A673 (cell line): ENCODE measurements around the gene NGLY1. TPM values are rescaled to one million over a fixed set of nuclear protein-coding genes. Genes with fewer than 3 reads are reported as not detected.

ENCODE experiments used
- BruUV-seq: library from RNA; stranded (reverse); fragments of 400-500 nt; replicated peaks from 2 replicates; lab custom pipeline; 2021; lab: Mats Ljungman, UMichigan
- CTCF ChIA-PET: fragments of 300-600 bp; sonication (Branson Sonifier 250); formaldehyde crosslinking; loops from one replicate; lab custom pipeline; 2022; ENCODE audit warnings: antibody characterized with exemption; lab: Charles Lee
- POLR2A ChIA-PET: fragments of 300-600 bp; sonication (Branson Sonifier 250); formaldehyde crosslinking; loops from one replicate; lab custom pipeline; 2022; ENCODE audit warnings: antibody characterized with exemption; ENCODE audit not compliant: low non-redundant PET; lab: Charles Lee
- DNase-seq: peaks from one replicate; pipeline ENCODE4 v3.0.0-alpha.2; 2015; ENCODE audit warnings: low spot score
- H3K27ac ChIP-seq: fragments of 200-600 bp; sonication (generic); 2 replicates; pipeline ENCODE4 v1.5.1; 2016; ENCODE audit warnings: mixed run types, low read depth, mild to moderate bottlenecking, mixed read lengths, antibody characterized with exemption, low read length; ENCODE audit not compliant: poor library complexity, severe bottlenecking
- H3K27me3 ChIP-seq: fragments of 200-600 bp; sonication (generic); replicated peaks from 2 replicates; pipeline ENCODE4 v1.6.1; 2017; ENCODE audit warnings: mixed run types, low read depth, mild to moderate bottlenecking, mixed read lengths, antibody characterized with exemption, low read length; ENCODE audit not compliant: insufficient read depth, poor library complexity
- H3K36me3 ChIP-seq: fragments of 200-600 bp; sonication (generic); 2 replicates; pipeline ENCODE4 v1.6.1; 2016; ENCODE audit warnings: mixed run types, mild to moderate bottlenecking, mixed read lengths, antibody characterized with exemption, low read length; ENCODE audit not compliant: insufficient read depth, poor library complexity, severe bottlenecking
- H3K4me1 ChIP-seq: fragments of 200-600 bp; sonication (generic); 2 replicates; pipeline ENCODE4 v1.6.1; 2017; ENCODE audit warnings: mixed run types, mild to moderate bottlenecking, mixed read lengths, antibody characterized with exemption, low read length; ENCODE audit not compliant: insufficient read depth, poor library complexity, severe bottlenecking
- H3K4me3 ChIP-seq: fragments of 200-600 bp; sonication (generic); 2 replicates; pipeline ENCODE4 v1.5.1; 2016; ENCODE audit warnings: low read depth, mixed run types, mild to moderate bottlenecking, mixed read lengths, low read length; ENCODE audit not compliant: poor library complexity, severe bottlenecking
- H3K9me3 ChIP-seq: fragments of 200-600 bp; sonication (generic); 2 replicates; pipeline ENCODE4 v1.6.1; 2016; ENCODE audit warnings: mixed run types, low read depth, mild to moderate bottlenecking, mixed read lengths, antibody characterized with exemption, low read length; ENCODE audit not compliant: poor library complexity, severe bottlenecking
- EZH2 ChIP-seq: fragments of 200-600 bp; sonication (generic); IDR thresholded peaks from 2 replicates; pipeline ENCODE4 v1.6.1; 2017; ENCODE audit warnings: borderline replicate concordance, low read depth, mild to moderate bottlenecking, mixed read lengths, antibody characterized with exemption, low read length; ENCODE audit not compliant: poor library complexity, severe bottlenecking
- intact Hi-C: fragments of 100-400 bp; cut with micrococcal nuclease; formaldehyde crosslinking; loops from one replicate; pipeline ENCODE4 v1.10.0; 2022; ENCODE audit not compliant: unreplicated experiment
- total RNA-seq: library from RNA; stranded (reverse); gene quantifications from 2 replicates; pipeline ENCODE4 v1.2.3, GENCODE V29; 2021
- TF ChIP-seq, protein P1 (sequence below): fragments of 300-800, 200-600 bp; sonication (generic); conservative IDR thresholded peaks from 2 replicates; pipeline ENCODE4 v1.5.1; 2017; ENCODE audit warnings: low read depth, mild to moderate bottlenecking, antibody characterized with exemption, low read length, moderate library complexity, mixed read lengths

Gene NGLY1
- total RNA-seq, 1 experiment from 2014 or later = 30.4 TPM

DNA sequence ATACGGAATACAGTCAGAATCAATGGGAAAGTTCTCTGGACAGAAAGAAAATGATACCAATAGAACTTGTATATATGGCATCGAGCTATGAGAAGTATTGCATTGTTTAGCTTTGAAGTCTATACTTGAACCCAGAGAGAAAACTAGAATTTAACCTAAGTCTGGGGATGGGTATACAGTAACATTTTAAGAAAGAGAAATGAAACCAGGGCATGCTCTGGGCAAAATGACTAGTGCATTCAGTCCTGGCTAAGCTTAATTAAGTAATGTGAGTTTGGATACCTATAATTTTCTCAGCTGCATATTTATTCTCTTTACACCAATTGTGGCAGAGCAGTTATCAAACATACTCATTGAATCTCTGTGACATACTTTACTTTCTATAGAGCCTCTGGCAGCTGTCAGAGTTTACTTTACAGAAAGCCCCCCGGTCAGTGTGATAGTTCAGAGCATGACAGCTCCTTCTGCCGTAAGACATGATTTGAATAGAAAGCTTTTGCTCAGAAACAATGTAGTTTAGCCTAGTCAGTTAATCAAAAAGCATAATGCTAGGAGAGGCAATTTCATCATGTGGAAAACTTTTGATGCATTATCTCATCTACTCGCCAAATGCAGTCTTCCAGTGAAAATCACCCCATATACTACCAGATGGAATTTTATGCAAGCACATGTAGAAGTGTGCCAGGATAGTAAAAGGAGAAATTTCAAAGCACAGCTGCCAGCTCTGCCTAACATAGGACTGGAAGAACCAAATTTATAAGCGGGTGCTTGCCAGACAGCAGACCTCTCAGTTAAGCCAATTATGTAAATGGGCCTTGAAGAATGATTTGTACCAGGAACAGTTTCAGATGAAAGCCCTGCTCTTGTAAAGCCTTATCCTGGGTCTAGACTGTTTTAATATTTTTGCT lies 47.4 kb upstream of the NGLY1 start:
- POLR2A ChIA-PET = no interaction called here
- Histone ChIP-seq H3K4me3 (no peak overlapping the region), H3K27me3 (peaks cover 27% of the 10 kb centered on the region), H3K27ac (no peak overlapping the region), H3K9me3 (no peaks in the 10 kb centered on the region), H3K36me3 (no peaks in the 10 kb centered on the region), H3K4me1 (peaks cover 17% of the 10 kb centered on the region)
- CTCF ChIA-PET = interaction anchor here (0.6 to 1.3 kb wide), 3 partner anchors 24 to 182 kb away, joined by 3 to 9 read pairs (median 4); no protein-coding TSS in a partner anchor
- peak; percentile 84 for DNase-seq
- intact Hi-C loops = loop anchor here (2.0 to 5.0 kb wide), 2 partner anchors 168 to 182 kb away; partner anchors contain the start of gene TOP2B
- no TSS peak for BruUV-seq
- TF ChIP-seq, protein P1, sequence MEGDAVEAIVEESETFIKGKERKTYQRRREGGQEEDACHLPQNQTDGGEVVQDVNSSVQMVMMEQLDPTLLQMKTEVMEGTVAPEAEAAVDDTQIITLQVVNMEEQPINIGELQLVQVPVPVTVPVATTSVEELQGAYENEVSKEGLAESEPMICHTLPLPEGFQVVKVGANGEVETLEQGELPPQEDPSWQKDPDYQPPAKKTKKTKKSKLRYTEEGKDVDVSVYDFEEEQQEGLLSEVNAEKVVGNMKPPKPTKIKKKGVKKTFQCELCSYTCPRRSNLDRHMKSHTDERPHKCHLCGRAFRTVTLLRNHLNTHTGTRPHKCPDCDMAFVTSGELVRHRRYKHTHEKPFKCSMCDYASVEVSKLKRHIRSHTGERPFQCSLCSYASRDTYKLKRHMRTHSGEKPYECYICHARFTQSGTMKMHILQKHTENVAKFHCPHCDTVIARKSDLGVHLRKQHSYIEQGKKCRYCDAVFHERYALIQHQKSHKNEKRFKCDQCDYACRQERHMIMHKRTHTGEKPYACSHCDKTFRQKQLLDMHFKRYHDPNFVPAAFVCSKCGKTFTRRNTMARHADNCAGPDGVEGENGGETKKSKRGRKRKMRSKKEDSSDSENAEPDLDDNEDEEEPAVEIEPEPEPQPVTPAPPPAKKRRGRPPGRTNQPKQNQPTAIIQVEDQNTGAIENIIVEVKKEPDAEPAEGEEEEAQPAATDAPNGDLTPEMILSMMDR = no peak
- TF ChIP-seq EZH2 = no peak

- ChIA-PET CTCF (no interaction called here), POLR2A (no interaction called here)
- no TSS peak for BruUV-seq
- no peaks in the 10 kb centered on the region for H3K9me3 ChIP-seq
- H3K36me3 ChIP-seq = no peaks in the 10 kb centered on the region
- TF ChIP-seq EZH2 = no peak
- TF ChIP-seq, protein P1 = no peak
- H3K4me1 ChIP-seq = peaks cover 14% of the 10 kb centered on the region
- DNase-seq = no peak
- intact Hi-C loops = no loop called here
- no peak overlapping the region for H3K27ac ChIP-seq
- peaks cover 21% of the 10 kb centered on the region for H3K27me3 ChIP-seq
- no peak overlapping the region for H3K4me3 ChIP-seq
Measured at GRCh38 chr3:25826510-25826909, 43.3 kb upstream of the NGLY1 start.

- H3K36me3 ChIP-seq = no peaks in the 10 kb centered on the region
- POLR2A ChIA-PET = no interaction called here
- CTCF ChIA-PET = no interaction called here
- H3K9me3 ChIP-seq = no peaks in the 10 kb centered on the region
- TF ChIP-seq EZH2 = no peak
- TF ChIP-seq, protein P1 = no peak
- intact Hi-C loops = no loop called here
- H3K4me1 ChIP-seq = peaks cover 16% of the 10 kb centered on the region
- DNase-seq = no peak
- no TSS peak for BruUV-seq
- no peak overlapping the region for H3K27ac ChIP-seq
- no peak overlapping the region for H3K4me3 ChIP-seq
- H3K27me3 ChIP-seq = peaks cover 31% of the 10 kb centered on the region
Measured at GRCh38 chr3:25823314-25823713, 40.1 kb upstream of the NGLY1 start.
